Activated gamma-delta T cell treated with Interleukin-2 at 50 U/mL for 16 hours (primary cell): ENCODE results near the gene TOMM34.

Source experiments
- DNase-seq: peaks from one replicate; pipeline ENCODE4 v3.0.0-alpha.2; 2020

Gene TOMM34

GRCh38 chr20:44930517-44931168 lies 29.6 kb downstream of the TOMM34 start:
- DNase-seq, result no peak

GRCh38 chr20:44928595-44928994 lies 31.6 kb downstream of the TOMM34 start:
- no peak for DNase-seq

- DNase-seq, result no peak
Measured at GRCh38 chr20:44924541-44924940, 35.7 kb downstream of the TOMM34 start.

- DNase-seq, result no peak
Measured at GRCh38 chr20:44921447-44921846, 38.8 kb downstream of the TOMM34 start.

GRCh38 chr20:44918761-44919160 lies 41.4 kb downstream of the TOMM34 start:
- no peak for DNase-seq

- DNase-seq, result no peak
Measured at GRCh38 chr20:44918342-44918741, 41.9 kb downstream of the TOMM34 start.

GRCh38 chr20:44917399-44917798 lies 42.8 kb downstream of the TOMM34 start:
- no peak for DNase-seq

GRCh38 chr20:44916586-44916985 lies 43.6 kb downstream of the TOMM34 start:
- no peak for DNase-seq

GRCh38 chr20:44914924-44915323 lies 45.3 kb downstream of the TOMM34 start:
- DNase-seq, result no peak

- DNase-seq, result no peak
Measured at GRCh38 chr20:44912189-44912588, 48.0 kb downstream of the TOMM34 start.

- peak; percentile 43 for DNase-seq
Measured at GRCh38 chr20:44911264-44911921, 48.8 kb downstream of the TOMM34 start.

- DNase-seq, result no peak
Measured at GRCh38 chr20:44910690-44911262, 49.4 kb downstream of the TOMM34 start.

- peak; percentile 71 for DNase-seq
Measured at GRCh38 chr20:44909872-44910689, 50.1 kb downstream of the TOMM34 start, which contains the start of gene PABPC1L. TSS of gene PABPC1L (plus strand) at chr20:44910060. CDS start at chr20:44910144, 84 bp downstream.

- DNase-seq, result no peak
Measured at GRCh38 chr20:44908987-44909871, 51.0 kb downstream of the TOMM34 start.

GRCh38 chr20:44904377-44904776 lies 55.8 kb downstream of the TOMM34 start:
- no peak for DNase-seq

GRCh38 chr20:44901974-44902373 lies 58.2 kb downstream of the TOMM34 start:
- no peak for DNase-seq

GRCh38 chr20:44900231-44900854 lies 59.9 kb downstream of the TOMM34 start:
- DNase-seq, result no peak

- DNase-seq, result no peak
Measured at GRCh38 chr20:44897133-44897532, 63.1 kb downstream of the TOMM34 start.

- DNase-seq, result no peak
Measured at GRCh38 chr20:44896583-44896982, 63.6 kb downstream of the TOMM34 start.

GRCh38 chr20:44894959-44895358 lies 65.2 kb downstream of the TOMM34 start:
- DNase-seq, result no peak
